ENCODE measurements around the gene UQCRHL.
A peak's percentile ranks its signal among the peaks of the same experiment; 100 is the strongest.
"Not testable (repeated sequence)": the region's sequence is repeated elsewhere in the genome, so short reads cannot be mapped to it uniquely, and the experiment has no call there.

UQCRHL gene

DNA sequence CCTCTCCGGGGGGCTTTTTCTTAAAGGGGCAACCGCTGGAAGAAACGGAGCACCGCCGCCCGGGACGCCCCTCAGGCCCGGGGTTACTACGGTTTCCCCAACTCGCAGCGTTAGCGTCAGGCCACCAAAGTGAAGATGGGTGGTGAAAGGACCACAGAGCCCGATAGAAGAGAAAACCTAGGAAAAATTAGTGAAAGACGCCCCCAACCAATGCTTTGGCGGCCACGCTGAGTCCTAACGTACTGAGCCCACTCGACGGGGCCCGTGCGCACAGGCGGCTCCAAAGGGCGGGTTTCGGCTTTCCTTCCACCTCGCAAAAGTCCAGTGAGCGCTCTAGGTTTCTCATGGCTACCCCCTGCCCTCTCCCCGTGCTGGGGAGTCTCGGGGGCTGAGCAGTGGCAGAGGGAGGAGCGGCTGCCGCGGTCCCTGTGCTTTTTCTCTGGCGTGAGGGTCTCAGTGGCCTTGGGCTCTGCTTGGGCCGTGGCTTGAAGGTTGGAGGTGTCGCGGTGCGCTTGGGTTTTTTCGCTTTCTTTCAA lies 27.8 kb upstream of the UQCRHL start:
- FAIRE-seq: no peak

DNA sequence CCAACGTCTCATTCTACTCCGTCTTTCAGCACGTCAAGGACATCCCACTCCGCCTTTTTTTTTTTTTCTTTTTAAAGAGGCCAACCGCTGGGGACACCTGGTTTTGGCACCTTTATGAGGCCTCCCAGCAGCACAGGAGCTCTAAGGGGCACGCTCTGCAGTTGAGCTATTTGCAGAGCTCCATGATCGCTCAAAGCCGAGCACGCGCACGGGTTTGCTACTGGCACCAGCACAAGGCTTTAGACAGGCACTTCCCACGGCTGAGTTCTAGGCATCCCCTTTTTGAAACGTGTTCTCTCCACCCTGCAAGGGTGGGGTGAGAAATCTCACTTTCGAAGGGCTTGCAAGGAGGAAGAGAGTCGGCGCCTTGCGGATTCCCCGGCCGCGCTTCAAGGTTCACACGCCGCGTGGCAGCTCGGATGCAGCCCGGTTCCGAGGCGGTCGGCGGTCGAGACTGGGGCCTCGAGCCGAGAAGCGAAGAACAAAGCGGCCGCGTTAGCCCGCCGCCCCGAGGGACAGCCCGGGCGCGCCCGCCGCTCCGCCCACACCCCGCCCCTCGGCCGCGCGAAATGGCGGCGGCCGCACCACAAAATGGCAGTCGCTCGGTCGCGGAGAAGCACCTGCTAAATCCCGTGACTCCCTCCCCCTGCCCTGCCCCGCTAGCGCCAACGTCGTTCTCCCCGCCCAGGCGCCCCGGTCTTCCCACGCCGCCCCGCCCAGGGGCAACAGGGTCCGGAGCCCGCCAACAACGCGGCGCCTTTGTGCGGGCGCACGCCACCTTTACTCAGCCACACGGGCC lies 27.2 kb upstream of the UQCRHL start:
- FAIRE-seq: peak; percentile 84

DNA sequence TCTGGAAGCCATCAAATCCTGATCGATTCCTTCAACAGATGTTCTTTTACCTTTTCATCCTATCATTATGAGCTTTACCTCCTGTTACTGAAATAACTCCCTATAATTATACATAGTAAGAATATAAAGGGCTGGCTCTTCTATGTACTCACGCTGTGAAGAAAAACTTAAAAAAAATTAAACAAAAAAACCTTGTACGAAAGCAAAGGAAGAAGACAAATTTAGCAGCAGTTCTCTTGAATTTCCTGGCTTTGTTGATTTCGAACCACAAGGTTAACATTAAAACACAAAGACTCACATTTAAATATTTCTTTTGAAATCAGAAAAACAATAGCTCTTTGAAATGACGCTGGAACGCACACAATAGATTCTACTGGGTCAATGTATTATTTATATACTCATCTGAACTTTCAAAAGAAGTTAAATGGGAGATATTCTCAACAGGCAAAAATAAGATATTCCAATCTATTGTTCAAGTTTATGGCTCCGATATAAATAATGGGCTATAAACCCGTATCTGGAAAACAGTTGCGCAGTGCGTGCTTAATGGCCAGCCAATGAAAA lies 26.5 kb upstream of the UQCRHL start:
- no peak for FAIRE-seq

GRCh38 chr1:15833069-15833679 lies 25.7 kb upstream of the UQCRHL start:
- FAIRE-seq: no peak

- no peak for FAIRE-seq
Measured at GRCh38 chr1:15830258-15830657, 22.8 kb upstream of the UQCRHL start.

- not testable (repeated sequence) for FAIRE-seq
Measured at GRCh38 chr1:15828931-15829330, 21.5 kb upstream of the UQCRHL start.

DNA sequence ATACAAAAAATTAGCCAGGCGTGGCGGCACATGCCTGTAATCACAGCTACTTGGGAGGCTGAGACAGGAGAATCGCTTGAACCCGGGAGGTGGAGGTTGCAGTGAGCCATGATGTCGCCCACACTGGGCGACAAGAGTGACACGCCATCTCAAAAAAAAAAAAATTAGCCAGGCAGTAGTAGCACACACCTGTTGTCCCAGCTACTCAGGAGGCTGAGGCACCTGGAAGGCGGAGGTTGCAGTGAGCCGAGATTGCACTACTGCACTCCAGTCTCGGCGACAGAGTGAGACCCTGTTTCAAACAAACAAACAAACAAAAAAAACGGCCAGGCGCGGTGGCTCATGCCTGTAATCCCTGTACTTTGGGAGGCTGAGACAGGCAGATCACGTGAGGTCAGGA lies 20.1 kb upstream of the UQCRHL start:
- not testable (repeated sequence) for FAIRE-seq

DNA sequence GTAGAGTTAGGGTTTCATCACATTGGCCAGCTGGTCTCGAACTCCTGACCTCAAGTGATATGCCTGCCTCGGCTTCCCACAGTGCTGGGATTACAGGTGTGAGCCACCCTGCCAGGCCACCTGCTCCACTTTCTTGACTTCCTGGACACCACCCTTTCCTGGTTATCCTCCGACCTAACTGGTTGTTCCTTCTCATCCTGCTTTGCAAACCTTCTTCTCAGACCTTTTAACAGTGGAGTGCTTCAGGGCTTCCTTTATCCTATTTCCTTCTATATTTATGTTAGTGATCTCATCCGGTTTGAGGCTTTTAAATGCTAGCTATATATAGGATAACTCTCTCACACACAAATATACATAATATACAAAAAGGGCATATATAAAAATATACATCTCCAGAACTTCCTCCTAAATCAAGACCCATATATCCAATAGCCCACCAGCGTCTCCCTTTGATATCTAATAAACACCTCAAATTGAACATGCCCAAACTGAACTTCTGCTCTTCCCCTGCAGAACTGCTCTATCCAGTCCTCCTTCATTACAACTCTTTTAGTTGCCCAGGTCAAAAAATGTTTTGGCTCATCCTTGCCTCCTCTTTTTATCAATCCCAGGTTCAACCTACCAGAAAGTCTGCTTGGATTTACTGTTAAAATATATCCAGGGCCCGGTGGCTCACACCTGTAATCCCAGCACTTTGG lies 19.5 kb upstream of the UQCRHL start:
- FAIRE-seq: no peak

DNA sequence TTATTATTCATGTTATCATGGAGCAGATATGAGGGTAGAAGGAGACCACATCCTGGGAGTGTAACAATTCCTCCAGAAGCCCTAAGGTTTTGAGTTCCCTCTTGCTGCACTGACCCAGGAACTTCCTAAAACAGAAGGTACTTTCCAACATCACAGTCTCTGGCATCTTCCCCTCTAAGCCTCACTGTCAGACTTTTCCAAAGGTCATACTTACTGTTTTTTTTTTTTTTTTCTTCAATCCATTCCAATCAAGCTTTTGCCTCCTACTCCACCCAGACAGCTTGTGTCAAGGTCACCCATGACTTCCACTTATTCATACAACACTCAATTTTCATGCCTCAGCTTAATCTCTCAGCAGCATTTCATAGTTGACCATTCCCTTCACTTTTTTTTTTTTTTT lies 18.4 kb upstream of the UQCRHL start:
- FAIRE-seq: no peak

DNA sequence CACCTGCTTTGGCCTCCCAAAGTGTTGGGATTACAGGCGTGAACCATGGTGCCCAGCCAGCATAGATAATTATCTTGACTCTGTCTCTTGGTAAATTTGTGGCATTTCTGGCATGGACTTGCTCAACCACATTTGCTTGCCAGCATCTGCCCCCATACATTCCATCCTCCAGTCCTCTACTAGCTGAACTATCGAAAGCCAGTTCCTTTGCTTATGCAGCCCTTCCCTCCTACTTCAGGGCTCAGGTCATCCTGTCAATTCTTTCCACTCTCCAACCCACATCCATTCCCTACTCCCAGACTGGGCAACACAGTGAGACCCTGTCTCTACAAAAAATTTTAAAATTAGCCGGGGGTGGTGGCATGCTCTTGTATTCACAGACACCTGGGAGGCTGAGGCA lies 13.0 kb upstream of the UQCRHL start:
- FAIRE-seq: no peak

DNA sequence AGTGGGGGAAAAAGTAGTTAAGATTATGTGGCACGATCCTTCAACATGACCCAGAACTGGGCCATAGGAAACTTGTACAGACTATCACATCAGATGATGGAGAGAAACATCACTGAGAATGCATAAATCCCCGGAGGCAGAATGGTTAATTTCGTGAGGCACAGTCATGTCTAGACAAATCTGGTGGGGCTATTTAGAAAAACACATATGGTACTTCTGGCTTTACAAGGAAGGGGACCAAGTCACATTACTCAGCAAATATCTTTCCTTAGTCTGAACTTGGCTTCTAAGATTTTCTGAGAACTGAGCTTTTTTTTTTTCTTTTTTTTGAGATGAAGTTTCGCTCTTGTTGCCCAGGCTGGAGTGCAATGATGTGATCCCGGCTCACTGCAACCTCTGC lies 9.2 kb upstream of the UQCRHL start:
- FAIRE-seq: no peak

DNA sequence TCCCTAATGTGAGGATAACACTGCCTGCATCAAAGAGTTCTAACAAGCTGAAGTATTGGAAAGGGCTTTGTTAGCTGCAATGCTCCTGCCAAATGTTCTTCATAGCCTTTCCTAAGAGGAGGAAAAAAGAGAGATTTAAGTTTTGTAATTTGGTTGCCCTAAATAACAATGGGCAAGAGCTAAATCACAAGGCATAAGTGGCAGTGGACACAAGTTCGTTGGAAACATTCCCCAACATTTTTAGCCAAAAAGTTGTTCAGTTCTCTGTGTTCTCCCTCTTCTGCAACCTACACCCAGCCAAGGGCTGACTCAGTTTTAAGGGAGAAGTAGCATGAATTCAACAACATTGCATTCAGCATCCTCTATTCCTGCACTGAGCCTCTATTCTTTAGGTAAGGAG lies 2.6 kb upstream of the UQCRHL start:
- no peak for FAIRE-seq

- no peak for FAIRE-seq
Measured at GRCh38 chr1:15808955-15809354, 1.5 kb upstream of the UQCRHL start.

DNA sequence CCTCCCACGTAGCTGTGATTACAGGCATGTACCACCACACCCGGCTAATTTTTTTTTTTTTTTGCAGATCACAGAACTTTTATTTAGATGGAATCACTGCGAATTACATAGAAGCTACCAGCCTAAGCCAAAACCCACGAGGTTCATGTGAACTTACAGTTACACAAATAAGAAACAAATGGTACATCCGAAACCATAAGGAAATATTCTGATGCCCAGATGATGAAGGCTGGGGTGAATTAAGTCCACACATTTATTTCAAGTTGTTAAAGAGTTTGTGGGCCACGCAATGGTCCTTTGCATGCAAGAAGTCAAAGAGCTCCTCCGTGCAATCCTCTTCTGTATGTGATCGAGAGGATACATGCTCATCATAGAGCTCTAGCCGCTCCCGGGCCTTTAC lies 328 bp downstream of the UQCRHL start:
- FAIRE-seq: no peak

GRCh38 chr1:15804060-15804459 lies 3.4 kb downstream of the UQCRHL start:
- FAIRE-seq: no peak

- peak; percentile 47 for FAIRE-seq
Measured at GRCh38 chr1:15803380-15803779, 4.1 kb downstream of the UQCRHL start.

DNA sequence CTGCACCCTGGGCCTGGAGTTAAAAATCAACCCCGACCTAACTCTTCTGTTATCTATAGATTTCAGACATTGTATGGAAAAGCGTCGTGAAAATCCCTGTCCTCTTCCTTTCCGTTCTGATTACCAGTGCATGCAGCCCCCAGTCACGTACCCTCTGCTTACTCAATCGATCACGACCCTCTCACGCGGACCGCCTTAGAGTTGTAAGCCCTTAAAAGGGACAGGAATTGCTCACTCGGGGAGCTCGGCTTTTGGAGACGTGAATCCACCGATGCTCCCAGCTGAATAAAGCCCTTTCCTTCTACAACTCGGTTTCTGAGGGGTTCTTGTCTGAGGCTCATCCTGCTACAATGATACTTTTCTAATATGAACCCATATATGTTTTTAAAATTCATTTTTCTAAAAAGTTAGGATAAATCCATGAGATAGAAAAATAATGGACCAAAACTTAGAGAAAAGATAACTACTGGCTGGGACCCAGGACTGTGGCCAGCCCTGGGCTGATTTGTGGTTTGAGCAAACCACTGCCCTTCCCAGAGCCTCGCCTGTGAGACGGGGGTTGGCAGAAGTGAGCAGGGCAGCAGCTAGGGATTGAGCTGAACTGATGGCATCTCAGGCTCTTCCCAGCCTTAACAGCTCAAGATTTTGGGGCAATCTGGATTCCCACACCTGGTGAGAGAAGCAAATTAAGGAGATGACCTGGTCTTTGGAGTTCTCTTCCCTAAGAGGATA lies 5.0 kb downstream of the UQCRHL start:
- no peak for FAIRE-seq

DNA sequence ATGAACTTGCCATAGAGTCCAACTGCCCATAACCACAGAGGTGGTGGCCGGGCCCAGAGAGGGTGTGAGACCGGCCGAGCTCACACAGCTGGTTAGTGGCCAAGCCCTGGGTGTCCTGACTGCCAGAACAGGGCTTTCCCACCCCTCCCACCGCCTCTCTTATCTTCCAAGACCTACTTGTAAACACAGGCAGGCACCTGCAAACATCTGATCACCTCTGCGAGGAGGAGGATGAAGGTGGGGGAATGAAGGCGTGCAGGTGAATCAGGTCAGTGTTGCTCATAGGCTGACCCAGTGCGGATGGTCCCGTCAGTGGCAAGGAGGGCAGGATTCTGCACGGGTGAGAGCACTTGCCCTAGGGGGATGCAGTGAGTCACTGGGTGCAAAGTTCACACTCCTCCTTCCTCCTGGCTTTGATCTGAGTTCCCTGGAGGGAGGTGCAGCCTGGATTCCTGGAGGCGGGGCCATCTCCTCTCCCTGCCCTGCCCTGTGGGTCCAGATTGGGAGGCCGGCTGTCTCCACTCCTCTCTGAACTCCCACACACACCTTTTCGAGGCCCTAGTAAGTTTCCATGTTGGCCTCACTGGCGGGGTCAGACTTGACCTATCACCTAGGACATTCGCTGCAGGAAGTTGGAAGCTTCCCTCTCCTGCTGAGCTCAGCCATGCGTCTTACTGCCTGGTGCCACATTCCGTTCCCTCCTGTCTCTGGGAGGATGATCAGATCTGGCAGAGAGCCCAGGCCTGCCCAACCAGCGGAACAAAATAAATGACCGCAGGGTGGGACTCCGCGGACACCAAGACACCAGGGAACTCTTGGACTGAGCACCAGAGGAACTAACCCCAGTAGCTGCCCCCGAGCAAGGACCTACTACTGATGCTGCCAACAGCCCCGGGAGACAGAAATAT lies 7.3 kb downstream of the UQCRHL start:
- peak; percentile 73 for FAIRE-seq

DNA sequence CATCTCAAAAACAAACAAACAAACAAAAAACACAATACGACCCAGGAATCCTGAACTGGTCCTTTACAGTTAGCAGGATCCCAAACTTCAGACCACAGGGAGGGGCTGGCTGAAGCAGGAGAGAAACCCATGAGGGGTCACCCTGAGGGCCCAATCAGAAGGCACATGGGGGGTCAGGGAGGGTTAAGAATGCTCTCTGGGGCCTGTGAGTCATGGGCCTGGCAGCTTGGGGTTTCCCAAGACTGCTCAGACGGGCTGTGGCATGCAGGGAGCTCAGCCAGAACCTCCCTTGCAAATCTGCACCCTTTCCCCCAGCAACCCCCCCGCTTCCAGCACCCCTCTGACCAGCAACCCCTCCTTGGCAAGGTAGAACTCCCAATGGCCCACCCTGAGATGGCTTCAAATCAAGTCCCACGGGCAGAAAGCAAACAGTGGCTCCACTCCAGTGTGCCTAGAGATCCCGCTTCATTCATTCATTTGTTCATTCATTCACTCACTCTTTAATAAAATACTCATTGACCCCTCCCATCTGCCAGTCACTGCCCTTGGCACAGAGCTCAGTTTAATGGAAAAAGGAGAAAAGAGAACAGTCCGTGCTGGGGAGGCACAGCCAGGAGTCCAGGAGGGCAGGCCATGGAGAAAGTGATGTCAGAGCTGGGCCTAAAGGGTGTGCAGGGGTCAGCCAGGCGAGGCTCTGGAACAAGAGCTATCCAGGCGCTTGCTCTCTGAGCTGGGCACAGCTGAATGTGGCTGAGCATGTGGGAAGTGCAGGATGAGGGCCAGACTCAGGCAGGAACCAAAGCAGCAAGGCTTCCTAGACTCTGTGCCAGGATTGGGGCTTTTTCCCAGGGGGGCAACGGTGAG lies 8.2 kb downstream of the UQCRHL start:
- FAIRE-seq: peak; percentile 93

DNA sequence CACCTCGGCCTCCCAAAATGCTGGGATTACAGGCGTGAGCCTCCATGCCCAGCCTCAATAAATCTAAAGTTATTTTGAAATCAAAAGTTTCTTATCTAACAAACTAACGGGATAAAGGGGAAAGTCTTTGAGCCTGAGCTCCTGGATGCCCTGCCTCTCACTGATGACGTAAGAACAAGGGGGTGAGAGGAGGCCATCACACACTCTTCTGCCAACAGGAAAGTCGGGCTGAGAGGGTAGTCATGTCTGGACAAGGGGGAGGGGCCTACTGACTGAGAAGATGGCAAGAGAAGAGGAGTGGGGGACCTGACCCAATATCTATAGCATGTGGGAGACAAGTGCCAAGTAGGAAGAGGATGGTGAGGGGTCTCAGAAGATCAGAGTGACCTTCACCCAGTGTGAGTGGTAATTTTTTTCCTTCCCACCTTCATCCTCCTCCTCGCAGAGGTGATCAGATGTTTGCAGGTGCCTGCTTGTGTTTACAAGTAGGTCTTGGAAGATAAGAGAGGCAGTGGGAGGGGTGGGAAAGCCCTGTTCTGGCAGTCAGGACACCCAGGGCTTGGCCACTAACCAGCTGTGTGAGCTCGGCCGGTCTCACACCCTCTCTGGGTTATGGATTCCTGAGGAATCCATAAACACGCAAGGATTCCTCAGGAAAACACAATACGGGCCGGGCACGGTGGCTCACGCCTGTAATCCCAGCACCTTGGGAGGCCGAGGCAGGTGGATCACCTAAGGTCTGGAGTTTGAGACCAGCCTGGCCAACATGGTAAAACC lies 9.6 kb downstream of the UQCRHL start:
- FAIRE-seq: no peak
